Transverse colon (tissue), 4 donors: ENCODE data around the gene RTRAF.

ENCODE experiments used
- POLR2A ChIP-seq: fragments of 450-650 bp; IDR thresholded peaks from one replicate; pipeline ENCODE4 v1.6.1; 2016; ENCODE audit warnings: antibody characterized with exemption, mild to moderate bottlenecking, moderate library complexity
- POLR2AphosphoS5 ChIP-seq, 3 donors: sonication (generic); formaldehyde crosslinking; IDR thresholded peaks; one replicate each; pipeline ENCODE4 v1.6.1; 2016; ENCODE audit warnings: antibody characterized with exemption in 3 of 3
- TF ChIP-seq, protein P1 (sequence below), 5 experiments: fragments of 200-600 bp in 3 of 5; fragments of 450-650 bp in 2 of 5; sonication (generic) in 3 of 5; IDR thresholded peaks; 1 replicate in 2 of 5; 2 replicates in 3 of 5; pipeline ENCODE4 v1.5.1; 2016 to 2017; ENCODE audit warnings: antibody characterized with exemption in 5 of 5, inconsistent platforms in 3 of 5, mild to moderate bottlenecking in 2 of 5, moderate library complexity in 1 of 5

DNA sequence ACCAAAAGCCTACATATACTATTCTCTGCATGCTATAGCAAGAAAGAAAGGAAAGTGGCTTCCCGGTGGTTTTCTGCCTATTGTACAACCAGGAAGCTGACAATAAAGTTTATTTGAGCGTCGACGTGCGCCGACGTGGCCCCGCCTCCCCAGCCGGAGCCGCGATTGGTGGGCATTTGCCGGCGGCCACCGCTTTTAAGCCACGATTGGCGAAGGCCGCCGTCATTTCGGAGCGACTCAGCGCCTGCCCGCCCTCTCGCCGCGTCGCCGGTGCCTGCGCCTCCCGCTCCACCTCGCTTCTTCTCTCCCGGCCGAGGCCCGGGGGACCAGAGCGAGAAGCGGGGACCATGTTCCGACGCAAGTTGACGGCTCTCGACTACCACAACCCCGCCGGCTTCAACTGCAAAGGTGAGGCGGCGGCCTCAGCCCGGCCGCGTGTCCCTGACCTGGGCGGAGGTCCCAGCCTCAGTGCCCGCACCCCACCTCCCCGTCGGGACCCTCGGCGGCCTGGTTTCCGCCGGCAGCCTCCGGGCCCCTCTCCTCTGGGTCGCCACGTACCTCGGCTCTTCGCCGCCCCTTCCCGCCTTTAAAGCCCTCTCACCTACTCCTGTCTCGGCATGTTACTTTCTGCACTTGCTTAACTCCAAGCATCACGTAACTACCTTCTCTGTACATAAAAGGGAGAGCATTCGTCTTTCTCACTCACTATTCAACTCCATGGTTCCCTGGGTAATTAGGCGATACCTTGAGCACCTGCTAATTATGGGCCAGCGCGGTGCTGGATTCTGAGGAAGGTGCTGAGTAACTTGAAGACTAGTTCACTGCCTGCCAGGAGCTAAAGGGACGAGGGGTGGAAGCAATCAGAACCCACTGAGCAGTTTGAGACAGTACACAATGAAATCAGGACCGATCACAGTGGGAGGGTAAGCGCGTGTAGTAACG is at the start of gene RTRAF:
- TF ChIP-seq POLR2A: peak; percentile 91
- TF ChIP-seq, protein P1, sequence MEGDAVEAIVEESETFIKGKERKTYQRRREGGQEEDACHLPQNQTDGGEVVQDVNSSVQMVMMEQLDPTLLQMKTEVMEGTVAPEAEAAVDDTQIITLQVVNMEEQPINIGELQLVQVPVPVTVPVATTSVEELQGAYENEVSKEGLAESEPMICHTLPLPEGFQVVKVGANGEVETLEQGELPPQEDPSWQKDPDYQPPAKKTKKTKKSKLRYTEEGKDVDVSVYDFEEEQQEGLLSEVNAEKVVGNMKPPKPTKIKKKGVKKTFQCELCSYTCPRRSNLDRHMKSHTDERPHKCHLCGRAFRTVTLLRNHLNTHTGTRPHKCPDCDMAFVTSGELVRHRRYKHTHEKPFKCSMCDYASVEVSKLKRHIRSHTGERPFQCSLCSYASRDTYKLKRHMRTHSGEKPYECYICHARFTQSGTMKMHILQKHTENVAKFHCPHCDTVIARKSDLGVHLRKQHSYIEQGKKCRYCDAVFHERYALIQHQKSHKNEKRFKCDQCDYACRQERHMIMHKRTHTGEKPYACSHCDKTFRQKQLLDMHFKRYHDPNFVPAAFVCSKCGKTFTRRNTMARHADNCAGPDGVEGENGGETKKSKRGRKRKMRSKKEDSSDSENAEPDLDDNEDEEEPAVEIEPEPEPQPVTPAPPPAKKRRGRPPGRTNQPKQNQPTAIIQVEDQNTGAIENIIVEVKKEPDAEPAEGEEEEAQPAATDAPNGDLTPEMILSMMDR (IDR thresholded peaks at IDR 0.05): no peak
- peak; percentile 95 to 96 (median 95) for TF ChIP-seq POLR2AphosphoS5 (IDR thresholded peaks at IDR 0.05)
